K562 (cell line): ENCODE data around the gene IRX5. TPM values are rescaled to one million over a fixed set of nuclear protein-coding genes. Genes with fewer than 3 reads are reported as not detected.
A peak's percentile ranks its signal among the peaks of the same experiment; 100 is the strongest.

ENCODE experiments used
- ATAC-seq: fragments of 200-7000 bp; cut with Tn5 transposase; 3 replicates; pipeline ENCODE4 v1.9.1; 2020; ENCODE audit warnings: moderate library complexity
- BruUV-seq: library from RNA; stranded (reverse); fragments of 400-500 nt; replicated peaks from 2 replicates; lab custom pipeline; 2021; lab: Mats Ljungman, UMichigan
- CTCF ChIA-PET: fragments of 300-600 bp; formaldehyde crosslinking; extraction: SDS; loops from one replicate; lab custom pipeline; 2021; ENCODE audit warnings: low intra/inter-chr PET ratio; lab: Yijun Ruan, JAX
- POLR2A ChIA-PET: fragments of 300-600, 350-650 bp; sonication (Branson Sonifier 250); formaldehyde crosslinking; extraction: SDS; loops from one replicate; lab custom pipeline; 2021; ENCODE audit warnings: antibody characterized with exemption, inconsistent platforms; lab: Yijun Ruan, JAX
- DNase-seq, 4 experiments: peaks; one replicate each; pipeline versions ENCODE4 v3.0.0 to v3.0.0-alpha.2; 2011 to 2018; ENCODE audit warnings: low spot score in 3 of 4, mixed read lengths in 3 of 4; ENCODE audit errors: extremely low read depth in 1 of 4
- FAIRE-seq: peaks from 2 replicates; lab custom pipeline; 2011; peaks lifted over from hg19 to GRCh38; lab: Jason Lieb, UNC
- H2AFZ ChIP-seq: 2 replicates; pipeline ENCODE4 v1.6.0; 2011; ENCODE audit warnings: low read depth, low read length, control low read depth, inconsistent platforms
- H3K27ac ChIP-seq: fragments of 200-600 bp; 3 replicates; pipeline ENCODE4 v1.8.0; 2011; ENCODE audit warnings: low read depth, mild to moderate bottlenecking, control low read depth, inconsistent platforms, low read length, moderate library complexity, mixed read lengths; ENCODE audit errors: extremely low read depth
- H3K27me3 ChIP-seq, 2 experiments: fragments of 300-600 bp in 1 of 2; 2 replicates in 1 of 2; 3 replicates in 1 of 2; pipeline versions ENCODE4 v1.6.0 to v1.8.0; 2011; ENCODE audit warnings: inconsistent platforms in 2 of 2, low read length in 2 of 2, mild to moderate bottlenecking in 1 of 2, mixed read lengths in 1 of 2, moderate library complexity in 1 of 2; ENCODE audit not compliant: control insufficient read depth in 2 of 2, insufficient read depth in 2 of 2
- H3K36me3 ChIP-seq: fragments of 300-600 bp; 3 replicates; pipeline ENCODE4 v1.8.0; 2011; ENCODE audit warnings: mild to moderate bottlenecking, low read length, inconsistent platforms; ENCODE audit not compliant: control insufficient read depth, insufficient read depth
- H3K4me1 ChIP-seq, 2 experiments: fragments of 200-600 bp in 1 of 2; replicated peaks in 1 of 2; 2 replicates in 1 of 2; 3 replicates in 1 of 2; pipeline versions ENCODE4 v1.5.1 to v1.8.0; 2011; ENCODE audit warnings: inconsistent platforms in 2 of 2, low read length in 2 of 2, mild to moderate bottlenecking in 1 of 2, mixed read lengths in 1 of 2, moderate library complexity in 1 of 2; ENCODE audit not compliant: control insufficient read depth in 2 of 2, insufficient read depth in 2 of 2
- H3K4me2 ChIP-seq: 2 replicates; pipeline ENCODE4 v1.6.1; 2011; ENCODE audit warnings: low read length, control low read depth, inconsistent platforms, mixed read lengths; ENCODE audit not compliant: insufficient read depth
- H3K4me3 ChIP-seq: fragments of 200-600 bp; sonication (generic), shearing (Covaris generic); 2 replicates; pipeline ENCODE4 v1.5.1; 2016; ENCODE audit warnings: control low read depth, inconsistent platforms
- H3K79me2 ChIP-seq: fragments of 200-600 bp; 3 replicates; pipeline ENCODE4 v1.8.0; 2011; ENCODE audit warnings: low read length, inconsistent platforms; ENCODE audit not compliant: control insufficient read depth, insufficient read depth
- H3K9ac ChIP-seq, 2 experiments: 2 replicates each; pipeline versions ENCODE4 v1.6.0 to v1.6.1; 2011; ENCODE audit warnings: low read depth in 2 of 2, low read length in 2 of 2, control low read depth in 1 of 2, inconsistent platforms in 1 of 2, mild to moderate bottlenecking in 1 of 2, mixed read lengths in 1 of 2; ENCODE audit not compliant: insufficient read depth in 1 of 2
- H3K9me1 ChIP-seq: one replicate; pipeline ENCODE4 v1.6.0; 2011; ENCODE audit warnings: inconsistent platforms, mild to moderate bottlenecking, low read length, moderate library complexity; ENCODE audit not compliant: control insufficient read depth, insufficient read depth
- H3K9me3 ChIP-seq: replicated peaks from 2 replicates; pipeline ENCODE4 v1.5.1; 2011; ENCODE audit warnings: low read depth, low read length, inconsistent platforms; ENCODE audit not compliant: control insufficient read depth, insufficient read depth
- H4K20me1 ChIP-seq: replicated peaks from 2 replicates; pipeline ENCODE4 v1.6.1; 2011; ENCODE audit warnings: low read length, inconsistent platforms, mixed read lengths; ENCODE audit not compliant: control insufficient read depth, insufficient read depth
- CBX3 ChIP-seq, 2 experiments: IDR thresholded peaks; 1 replicate in 1 of 2; 2 replicates in 1 of 2; pipeline ENCODE4 v1.6.1; 2012; ENCODE audit warnings: inconsistent platforms in 2 of 2, low read length in 2 of 2, borderline replicate concordance in 1 of 2, control low read depth in 1 of 2
- CHD2 ChIP-seq: IDR thresholded peaks from 2 replicates; pipeline ENCODE4 v1.6.1; 2011; ENCODE audit warnings: low read depth, low read length
- GTF2A2 ChIP-seq: IDR thresholded peaks from 2 replicates; pipeline ENCODE4 v1.6.1; 2016; ENCODE audit warnings: mild to moderate bottlenecking, missing genetic modification characterization, missing compliant biosample characterization
- MLX ChIP-seq, 2 experiments: fragments of 450-650 bp in 1 of 2; sonication (generic) in 1 of 2; formaldehyde crosslinking; conservative IDR thresholded peaks; 2 replicates each; pipeline versions ENCODE4 v1.4.0 to v1.8.1; 2020 to 2022; ENCODE audit warnings: mild to moderate bottlenecking in 1 of 2, missing genetic modification reagents in 1 of 2
- NKRF ChIP-seq: fragments of 450-650 bp; IDR thresholded peaks from 2 replicates; pipeline ENCODE4 v1.6.1; 2016; ENCODE audit warnings: borderline replicate concordance
- PHB ChIP-seq: fragments of 250-450 bp; sonication (Bioruptor Pico); IDR thresholded peaks from 2 replicates; pipeline ENCODE4 v1.5.0; 2021
- POLR2G ChIP-seq: fragments of 200-400 bp; formaldehyde crosslinking; IDR thresholded peaks from 2 replicates; pipeline ENCODE4 v1.6.1; 2017; ENCODE audit warnings: low read depth, mild to moderate bottlenecking, antibody characterized with exemption, low read length, moderate library complexity
- RBFOX2 ChIP-seq: fragments of 200-400 bp; formaldehyde crosslinking; IDR thresholded peaks from 2 replicates; pipeline ENCODE4 v1.6.1; 2017; ENCODE audit warnings: low read depth, mild to moderate bottlenecking, low read length, moderate library complexity
- RNF219 ChIP-seq: fragments of 250-450 bp; sonication (Bioruptor Pico); IDR thresholded peaks from 2 replicates; pipeline ENCODE4 v1.5.0; 2022; ENCODE audit warnings: mild to moderate bottlenecking
- ZNF518B ChIP-seq: fragments of 250-450 bp; sonication (Bioruptor Pico); IDR thresholded peaks from 2 replicates; pipeline ENCODE4 v1.5.0; 2021; ENCODE audit warnings: mild to moderate bottlenecking, moderate library complexity
- WGBS: fragments of 100-300 bp; shearing (Covaris generic); methylation state at CpG from one replicate; pipeline ENCODE4 v1.1.6; 2016; ENCODE audit warnings: low coverage, mixed read lengths; ENCODE audit not compliant: insufficient coverage; ENCODE audit errors: missing lambda C conversion rate; 5-methylcytosine and 5-hydroxymethylcytosine counted together
- in situ Hi-C: fragments of 300-500 bp; cut with MboI; formaldehyde crosslinking; loops from 4 replicates; pipeline ENCODE4 v1.15.0; 2018; ENCODE audit warnings: inconsistent platforms, mixed read lengths
- intact Hi-C: fragments of 100-400 bp; cut with micrococcal nuclease; formaldehyde crosslinking; loops from 2 replicates; pipeline ENCODE4 v1.14.2; 2022
- polyA plus RNA-seq, 8 experiments: library from polyadenylated mRNA; depleted of rRNA in 4 of 8; stranded (reverse) in 5 of 8; unstranded in 3 of 8; fragments of >200 nt; fragmentation: Nextera tagmentation in 2 of 8; fragmentation: Illumina TruSeq in 1 of 8; extraction: Ambion mirVana in 2 of 8; extraction: Trizol in 1 of 8; gene quantifications; 2 replicates each; pipeline versions ENCODE4 v1.2.1 to v1.2.3, GENCODE V29; 2011 to 2014; ENCODE audit warnings: inconsistent platforms in 1 of 8, missing spikeins in 1 of 8
- total RNA-seq, 7 experiments: library from RNA; depleted of rRNA in 6 of 7; stranded (reverse); fragments of >200 nt in 6 of 7; fragmentation: Illumina TruSeq in 2 of 7; extraction: Trizol in 2 of 7; gene quantifications; 2 replicates each; pipeline versions ENCODE4 v1.2.1 to v1.2.3, GENCODE V29; 2011 to 2021; ENCODE audit warnings: low replicate concordance in 1 of 7

The IRX5 gene
- total and polyA plus RNA-seq, 9 of the 15 experiments (the other 6 are each of a cell fraction or from before 2014, with no cell fraction given), result 0.20 to 4.2 (median 0.94) TPM

- FAIRE-seq, result no peak
- in situ Hi-C loops, result no loop called here
- Histone ChIP-seq H3K9me3 (0 out of 2 replicates have a peak, but pooled peaks cover 1% of the 10 kb centered on the region), H3K4me3 (no peak overlapping the region; the same call in 1 of the 2 replicates), H3K9me1 (no peaks in the 10 kb centered on the region), H3K9ac (peak overlapping the region in 1 of 2 experiments; percentile 68; a peak in 1 of 4 replicates), H3K79me2 (peaks cover 16% of the 10 kb centered on the region), H3K4me1 (peaks cover 13 to 37% of the 10 kb centered on the region in 2 experiments; a peak in 4 of 5 replicates), H2AFZ (no peak overlapping the region), H3K36me3 (peaks cover 7% of the 10 kb centered on the region; the same call in 1 of the 3 replicates), H4K20me1 (0 out of 2 replicates have a peak, but pooled peaks cover 2% of the 10 kb centered on the region), H3K27ac (no peak overlapping the region)
- WGBS, result 97% methylated on average over 14 of the region's 48 CpGs
- ATAC-seq, result no peak
- CTCF ChIA-PET, result no interaction called here
- POLR2A ChIA-PET, result no interaction called here
- no peak for DNase-seq
- no TSS peak for BruUV-seq
- no peak for TF ChIP-seq PHB (CRISPR knock-in tag)
- TF ChIP-seq RNF219 (CRISPR knock-in tag), result no peak
- TF ChIP-seq MLX (CRISPR knock-in tag; conservative IDR thresholded peaks at IDR 0.05), result no peak
- no peak for TF ChIP-seq CHD2
- TF ChIP-seq POLR2G, result peak; percentile 28
- no peak for TF ChIP-seq GTF2A2 (tag)
- peak; percentile 50 for TF ChIP-seq RBFOX2
- no peak for TF ChIP-seq CBX3 (IDR thresholded peaks at IDR 0.05; ENCODE audit: borderline replicate concordance in 1 of 2, low read length in 2 of 2)
- TF ChIP-seq ZNF518B, result no peak
- no peak for TF ChIP-seq NKRF
- TF ChIP-seq, all 486 proteins: peak for 2
- intact Hi-C loops, result no loop called here
- H3K27me3 ChIP-seq, result no peaks in the 10 kb centered on the region
- peak overlapping the region; percentile 97; the same call in 1 of the 2 replicates for H3K4me2 ChIP-seq
These were observed 1.5 kb downstream of the IRX5 start for GRCh38 chr16:54932021-54932660.
